Measurements from ENCODE around the gene FBXO28. TPM values are rescaled to one million over a fixed set of nuclear protein-coding genes. Genes with fewer than 3 reads are reported as not detected.
"Not testable (repeated sequence)": the region's sequence is repeated elsewhere in the genome, so short reads cannot be mapped to it uniquely, and the experiment has no call there.

FBXO28 gene
- total and polyA plus RNA-seq, 8 donors = 4.6 to 44.2 (median 9.6) TPM

- WGBS, 5 donors = 37 to 53% (median 51%) methylated on average over 8 of the region's 8 CpGs
- H3K27me3 ChIP-seq = no peaks in the 10 kb centered on the region
- peak; percentile 60 to 64 for DNase-seq
- H3K36me3 ChIP-seq = no peaks in the 10 kb centered on the region
- TF ChIP-seq POLR2AphosphoS5 (IDR thresholded peaks at IDR 0.05) (no peak), EP300 (IDR thresholded peaks at IDR 0.05) (no peak), POLR2A (IDR thresholded peaks at IDR 0.05) (no peak)
- TF ChIP-seq, protein P1, sequence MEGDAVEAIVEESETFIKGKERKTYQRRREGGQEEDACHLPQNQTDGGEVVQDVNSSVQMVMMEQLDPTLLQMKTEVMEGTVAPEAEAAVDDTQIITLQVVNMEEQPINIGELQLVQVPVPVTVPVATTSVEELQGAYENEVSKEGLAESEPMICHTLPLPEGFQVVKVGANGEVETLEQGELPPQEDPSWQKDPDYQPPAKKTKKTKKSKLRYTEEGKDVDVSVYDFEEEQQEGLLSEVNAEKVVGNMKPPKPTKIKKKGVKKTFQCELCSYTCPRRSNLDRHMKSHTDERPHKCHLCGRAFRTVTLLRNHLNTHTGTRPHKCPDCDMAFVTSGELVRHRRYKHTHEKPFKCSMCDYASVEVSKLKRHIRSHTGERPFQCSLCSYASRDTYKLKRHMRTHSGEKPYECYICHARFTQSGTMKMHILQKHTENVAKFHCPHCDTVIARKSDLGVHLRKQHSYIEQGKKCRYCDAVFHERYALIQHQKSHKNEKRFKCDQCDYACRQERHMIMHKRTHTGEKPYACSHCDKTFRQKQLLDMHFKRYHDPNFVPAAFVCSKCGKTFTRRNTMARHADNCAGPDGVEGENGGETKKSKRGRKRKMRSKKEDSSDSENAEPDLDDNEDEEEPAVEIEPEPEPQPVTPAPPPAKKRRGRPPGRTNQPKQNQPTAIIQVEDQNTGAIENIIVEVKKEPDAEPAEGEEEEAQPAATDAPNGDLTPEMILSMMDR (IDR thresholded peaks at IDR 0.05) = no peak
- no peaks in the 10 kb centered on the region for H3K9me3 ChIP-seq
- H3K4me1 ChIP-seq = peaks cover 16 to 38% (median 34%) of the 10 kb centered on the region in 4 donors
- H3K4me3 ChIP-seq = no peak overlapping the region
- intact Hi-C loops (cut with DNase I; ENCODE audit: low total_unique reads) = no loop called here
- peak overlapping the region; percentile 2 to 52 (median 44) for H3K27ac ChIP-seq
Measured at GRCh38 chr1:224203243-224204016, 89.5 kb downstream of the FBXO28 start.

DNA sequence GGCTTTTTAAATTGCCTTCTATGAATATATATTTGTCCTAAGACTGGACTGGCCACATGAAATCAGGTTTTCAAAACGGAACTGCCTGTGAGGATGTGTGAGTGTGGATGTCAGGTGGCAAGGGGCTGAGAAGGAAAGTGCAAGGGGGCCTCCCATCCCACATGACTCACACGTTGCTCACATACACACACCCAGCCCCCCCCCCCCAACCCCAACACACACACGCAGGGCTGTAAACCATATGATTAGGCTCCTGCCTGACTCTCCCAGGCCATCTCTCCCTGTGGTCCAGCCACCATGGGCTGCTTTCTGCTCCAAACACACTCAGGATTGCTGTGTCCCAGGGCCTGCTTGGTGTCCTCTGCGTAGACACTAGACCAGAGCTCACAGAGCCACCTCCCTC is 91.5 kb downstream of the FBXO28 start:
- intact Hi-C loops (cut with DNase I; ENCODE audit: low total_unique reads) = no loop called here
- Histone ChIP-seq H3K27me3 (no peaks in the 10 kb centered on the region), H3K9me3 (no peaks in the 10 kb centered on the region), H3K36me3 (no peaks in the 10 kb centered on the region), H3K27ac (peak overlapping the region; percentile 68 to 82 (median 79)), H3K4me1 (peaks cover 16 to 48% (median 36%) of the 10 kb centered on the region in 4 donors), H3K4me3 (no peak overlapping the region)
- TF ChIP-seq, protein P1 (IDR thresholded peaks at IDR 0.05) = no peak
- TF ChIP-seq POLR2A (IDR thresholded peaks at IDR 0.05) (no peak), EP300 (IDR thresholded peaks at IDR 0.05) (no peak), POLR2AphosphoS5 (IDR thresholded peaks at IDR 0.05) (no peak)
- peak in 1 of 2 donors; percentile 80 for DNase-seq
- WGBS, 5 donors = 7 to 15% (median 12%) methylated on average over 4 of the region's 4 CpGs

GRCh38 chr1:224205931-224206538 is 92.1 kb downstream of the FBXO28 start:
- DNase-seq = peak in 1 of 2 donors; percentile 78
- H3K9me3 ChIP-seq; H3K4me3 ChIP-seq; intact Hi-C loops (cut with DNase I; ENCODE audit: low total_unique reads); H3K27me3 ChIP-seq; H3K36me3 ChIP-seq: not testable (repeated sequence)
- Histone ChIP-seq H3K4me1 (peaks cover 18 to 54% (median 42%) of the 10 kb centered on the region in 4 donors), H3K27ac (peak overlapping the region; percentile 18 to 81 (median 70))
- 36 to 58% (median 41%) methylated on average over 10 of the region's 10 CpGs for WGBS, 5 donors

GRCh38 chr1:224211206-224211962 is 97.5 kb downstream of the FBXO28 start:
- no peaks in the 10 kb centered on the region for H3K36me3 ChIP-seq
- no peaks in the 10 kb centered on the region for H3K27me3 ChIP-seq
- no peak overlapping the region for H3K4me3 ChIP-seq
- peak; percentile 63 to 90 for DNase-seq
- 21 to 35% (median 29%) methylated on average over 4 of the region's 4 CpGs for WGBS, 5 donors
- TF ChIP-seq EP300 (IDR thresholded peaks at IDR 0.05) = no peak
- TF ChIP-seq, protein P1 (IDR thresholded peaks at IDR 0.05) = no peak
- TF ChIP-seq POLR2AphosphoS5 (IDR thresholded peaks at IDR 0.05) = no peak
- no peak for TF ChIP-seq POLR2A (IDR thresholded peaks at IDR 0.05)
- peaks cover 15 to 56% (median 42%) of the 10 kb centered on the region in 4 donors for H3K4me1 ChIP-seq
- no peaks in the 10 kb centered on the region for H3K9me3 ChIP-seq
- H3K27ac ChIP-seq = peak overlapping the region; percentile 55 to 81 (median 60)
- intact Hi-C loops (cut with DNase I; ENCODE audit: low total_unique reads) = no loop called here

Small RNA genes within 50 kb of the gene (small RNA-seq; reads per million reads assigned to genes)
- gene AC092809.3 = 0 reads per million in 4 donors
- gene RF00139 = 0 reads per million in 4 donors
- gene RN7SKP49 = 0 reads per million in 4 donors

Other genes with a start within 250 kb of the FBXO28 start
- 100 to 1,000 TPM in 1 of 5 donors, 10 to 100 TPM in 3, 1 to 10 TPM in 1; 6.4 to 109 (median 54.3) TPM for gene DEGS1, start 69.1 kb downstream of the FBXO28 start, total RNA-seq
- 10 to 100 TPM; 11.2 to 44.5 (median 25.4) TPM for gene DEGS1, start 69.1 kb downstream of the FBXO28 start, polyA plus RNA-seq
- gene NVL, start 216.1 kb downstream of the FBXO28 start, total RNA-seq = 10 to 100 TPM; 18.7 to 50.9 (median 43.2) TPM
- gene NVL, start 216.1 kb downstream of the FBXO28 start, polyA plus RNA-seq = 10 to 100 TPM; 17.4 to 27.0 (median 18.5) TPM
- gene CNIH4, start 242.8 kb downstream of the FBXO28 start, total RNA-seq = 10 to 100 TPM in 4 of 5 donors, 1 to 10 TPM in 1; 3.1 to 45.3 (median 39.3) TPM
- gene CNIH4, start 242.8 kb downstream of the FBXO28 start, polyA plus RNA-seq = 10 to 100 TPM; 19.6 to 53.1 (median 37.8) TPM

Data from stomach (tissue), 9 donors.